NCI-H1092 treated with DMSO at 0.1 percent for 48 hours (cell line): ENCODE data around the gene ZCWPW2.

Source experiments
- DNase-seq: peaks from one replicate; lab custom pipeline; 2025; lab: John Stamatoyannopoulos, UW

The ZCWPW2 gene

DNA sequence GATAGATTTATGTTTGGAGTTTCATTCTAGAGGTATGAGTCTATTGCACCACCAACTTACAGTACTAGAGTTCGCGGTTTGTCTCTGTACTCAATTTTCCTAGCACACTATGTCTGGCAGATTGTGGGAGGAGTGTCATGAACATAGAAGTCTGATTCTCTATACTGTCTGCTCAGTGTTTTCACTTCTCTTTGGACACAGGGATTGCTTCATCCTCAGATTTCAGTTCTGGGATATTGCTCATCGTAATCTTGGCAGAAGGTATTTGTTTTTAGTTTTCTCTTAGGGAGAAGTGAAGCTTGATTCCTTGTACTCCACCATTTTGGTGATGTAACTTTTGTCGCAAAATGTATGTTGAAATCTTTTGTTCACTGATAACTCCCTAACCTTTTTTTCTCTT is 27.9 kb downstream of the ZCWPW2 start:
- no peak for DNase-seq

DNA sequence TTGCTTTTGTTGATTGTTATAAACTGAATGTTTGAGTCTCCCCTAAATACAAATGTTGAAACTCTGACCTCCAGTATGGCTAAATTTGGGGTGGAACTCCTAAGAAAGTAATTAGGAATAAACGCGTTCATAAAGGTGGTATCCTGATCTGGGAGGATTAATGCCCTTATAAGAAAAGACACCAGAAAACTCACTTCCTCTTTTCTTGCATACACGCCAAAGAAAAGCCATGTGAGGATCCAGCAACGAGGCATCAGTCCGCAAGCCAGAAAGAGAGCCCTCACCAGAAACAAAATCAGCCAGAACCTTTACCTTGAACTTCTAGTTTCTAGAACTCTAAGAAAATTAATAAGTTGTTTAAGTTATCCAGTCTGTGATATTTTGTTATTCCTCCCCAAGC is 37.5 kb downstream of the ZCWPW2 start:
- no peak for DNase-seq

DNA sequence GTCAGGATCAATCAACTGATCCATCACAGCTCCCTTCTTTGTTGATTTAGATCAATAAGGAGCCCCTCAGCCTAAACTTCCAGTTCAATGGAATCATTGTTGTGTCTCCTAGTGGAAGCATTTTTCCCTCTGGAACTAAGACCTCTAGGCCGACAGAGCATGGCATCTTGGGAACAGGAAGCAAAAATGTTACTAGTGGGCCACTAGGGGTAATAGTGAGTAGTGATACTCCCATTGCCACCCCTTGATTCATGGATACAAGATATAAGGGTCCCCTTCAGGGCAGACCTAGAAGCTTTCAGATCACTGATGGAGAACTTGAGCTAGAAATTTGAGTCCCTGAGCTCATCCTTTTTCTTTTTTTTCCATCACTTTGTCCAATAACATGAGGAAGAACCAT is 40.5 kb downstream of the ZCWPW2 start:
- DNase-seq: no peak

DNA sequence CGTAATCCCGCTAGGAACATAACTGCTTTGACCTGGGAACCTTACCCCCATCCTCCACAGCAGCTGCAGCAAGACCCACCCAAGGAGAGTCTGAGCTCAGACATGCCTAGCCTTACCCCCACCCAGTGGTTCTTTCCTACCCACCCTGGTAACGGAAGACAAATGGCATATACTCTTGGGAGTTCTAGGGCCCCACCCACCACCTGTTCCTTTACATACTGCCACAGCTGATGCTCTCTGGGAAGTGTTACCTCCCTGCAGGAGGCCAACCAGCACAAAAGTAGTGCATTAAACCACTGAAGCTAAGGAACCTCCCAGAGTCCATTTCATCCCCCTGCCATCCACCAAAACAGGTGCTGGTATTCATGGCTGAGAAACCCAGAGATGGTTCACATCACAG is 50.7 kb downstream of the ZCWPW2 start:
- no peak for DNase-seq

DNA sequence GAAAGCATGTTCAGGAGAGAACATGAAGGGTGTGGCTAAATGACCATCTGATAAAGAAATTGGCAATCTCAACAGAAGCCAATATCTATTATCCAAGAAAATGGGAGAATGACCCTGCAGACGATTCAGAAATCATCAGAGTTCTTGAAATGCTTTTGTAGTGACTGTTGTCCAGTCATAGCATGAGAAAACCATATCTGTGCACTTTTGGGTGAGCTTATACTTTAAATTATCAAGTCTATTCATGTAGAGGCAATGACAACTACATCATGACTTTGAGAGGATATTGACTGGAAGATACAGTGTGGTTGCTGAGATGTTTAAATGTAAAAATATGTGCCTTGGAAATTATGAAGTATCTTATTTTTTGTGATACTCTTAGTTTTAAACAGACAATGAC is 57.7 kb downstream of the ZCWPW2 start:
- DNase-seq: no peak

DNA sequence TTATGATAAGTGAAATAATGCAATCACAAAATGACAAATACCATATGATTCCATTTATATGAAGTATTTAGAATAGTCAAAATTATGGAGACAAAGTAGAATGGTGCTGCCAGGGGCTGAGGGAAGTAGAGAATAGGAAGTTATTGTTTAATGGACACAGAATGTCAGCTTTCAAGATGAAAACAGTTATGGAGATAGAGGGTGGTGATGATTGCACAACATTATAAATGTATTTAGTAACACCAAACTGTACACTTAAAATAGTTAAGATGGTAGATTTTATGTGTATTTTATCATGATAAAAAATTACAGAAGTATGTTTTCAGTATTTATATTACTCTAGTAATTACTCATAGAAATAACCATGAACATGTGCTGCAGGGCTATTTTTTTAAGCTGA is 100.9 kb downstream of the ZCWPW2 start:
- DNase-seq: no peak

DNA sequence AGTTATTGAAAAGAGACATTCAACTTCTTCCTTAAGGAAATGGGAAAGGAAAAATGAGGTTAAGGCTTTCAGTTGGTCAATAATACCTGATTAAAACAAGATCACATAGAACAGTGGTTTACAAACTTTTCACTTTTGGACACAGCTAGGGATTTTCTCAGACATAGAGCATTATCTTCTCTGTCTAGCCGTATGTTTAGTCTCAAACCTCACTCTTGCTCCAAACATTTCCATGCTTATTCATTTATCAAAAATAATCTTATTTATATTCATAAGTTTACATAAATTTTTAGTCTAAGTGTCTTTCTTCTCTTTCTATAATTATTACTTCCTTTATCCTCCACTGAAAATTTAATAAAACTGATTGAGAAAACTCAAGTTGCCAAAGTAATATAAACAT is 114.3 kb downstream of the ZCWPW2 start:
- no peak for DNase-seq

DNA sequence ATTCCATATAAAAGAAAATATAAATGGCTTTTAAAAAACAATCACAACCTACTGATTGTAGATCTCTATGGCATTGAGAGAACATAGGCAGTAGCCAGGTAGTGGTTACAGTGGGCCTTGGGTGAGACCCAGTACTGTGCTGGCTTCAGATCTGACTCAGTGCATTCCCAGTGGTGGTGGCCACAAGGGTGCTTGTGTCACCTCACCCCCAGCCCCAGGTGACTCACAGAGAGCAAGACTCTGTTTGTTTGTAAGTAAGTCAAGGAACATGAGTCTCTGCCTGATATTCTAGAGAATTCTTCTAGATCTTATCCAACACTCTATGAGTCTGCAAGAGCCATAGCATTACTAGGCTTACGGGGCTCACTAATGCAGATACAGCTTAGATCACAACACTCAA is 118.9 kb downstream of the ZCWPW2 start:
- DNase-seq: no peak

DNA sequence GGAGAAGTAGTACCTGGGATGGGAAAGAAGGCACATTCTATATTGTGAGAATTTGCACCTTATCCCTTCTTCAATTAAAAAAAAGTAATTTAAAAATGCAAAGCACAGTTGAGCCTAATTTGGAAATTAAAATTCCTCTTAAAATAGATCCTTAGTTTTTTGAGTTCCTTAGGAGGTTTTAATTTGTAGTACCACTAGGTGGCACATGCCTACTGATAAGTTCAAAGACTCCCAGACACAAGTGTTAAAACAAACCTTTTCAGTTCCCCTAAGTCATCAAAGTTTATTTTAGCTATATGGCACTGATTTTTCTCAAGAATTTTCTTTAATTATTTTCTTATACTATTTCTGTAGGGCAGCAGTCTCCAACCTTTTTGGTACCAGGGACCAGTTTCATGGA is 127.7 kb downstream of the ZCWPW2 start:
- peak; percentile 43 for DNase-seq

DNA sequence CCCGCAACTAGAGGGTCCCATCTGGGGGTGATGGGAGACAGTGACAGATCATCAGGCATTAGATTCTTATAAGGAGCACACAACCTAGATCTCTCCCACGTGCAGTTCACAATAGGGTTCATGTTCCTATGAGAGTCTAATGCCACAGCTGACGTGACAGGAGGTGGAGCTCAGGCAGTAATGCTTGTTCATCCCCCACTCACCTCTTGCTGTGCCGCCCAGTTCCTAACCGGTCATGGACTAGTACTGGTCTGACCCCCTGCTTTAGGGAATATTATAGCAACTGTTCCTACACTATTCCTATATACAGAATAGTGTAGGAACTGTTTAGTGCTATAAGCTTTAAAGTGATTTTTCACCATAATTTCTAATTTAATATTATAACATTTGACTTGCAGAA is 128.2 kb downstream of the ZCWPW2 start:
- no peak for DNase-seq

DNA sequence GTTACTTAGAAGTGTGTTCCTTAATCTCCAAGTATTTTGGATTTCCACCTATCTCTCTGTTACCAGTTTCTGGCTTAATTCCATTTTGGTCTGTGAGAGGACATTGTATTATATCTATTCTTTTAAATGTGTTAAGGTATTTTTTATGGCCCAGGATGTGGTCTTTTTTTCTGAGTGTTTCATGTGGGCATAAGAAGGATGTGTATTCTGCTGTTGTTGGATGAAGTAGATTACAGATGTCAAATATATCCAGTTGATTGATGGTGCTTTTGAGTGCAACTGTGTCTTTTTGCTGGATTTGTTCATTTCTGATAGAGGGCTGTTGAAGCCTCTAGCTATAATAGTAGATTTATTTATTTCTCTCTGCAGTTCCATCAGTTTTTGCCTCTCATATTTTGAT is 136.6 kb downstream of the ZCWPW2 start:
- no peak for DNase-seq

DNA sequence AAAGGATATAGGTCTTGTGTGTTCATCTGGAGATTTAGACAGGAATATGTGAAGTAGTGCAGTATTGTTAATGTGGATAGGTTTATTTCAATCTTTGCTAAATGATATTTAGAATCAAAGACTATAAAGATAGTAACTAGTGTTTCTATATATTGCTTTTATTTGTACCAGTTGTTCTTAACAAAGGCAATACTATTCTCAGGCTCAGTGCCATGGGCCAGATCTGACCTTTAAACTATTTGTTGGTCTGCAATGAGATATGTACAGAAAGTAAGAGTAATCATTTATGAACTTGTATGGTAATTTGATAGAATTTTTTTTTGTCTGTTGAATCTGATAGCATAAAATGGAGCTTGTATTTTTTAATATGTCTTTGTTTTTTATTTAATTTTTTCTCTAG is 146.8 kb downstream of the ZCWPW2 start:
- no peak for DNase-seq

DNA sequence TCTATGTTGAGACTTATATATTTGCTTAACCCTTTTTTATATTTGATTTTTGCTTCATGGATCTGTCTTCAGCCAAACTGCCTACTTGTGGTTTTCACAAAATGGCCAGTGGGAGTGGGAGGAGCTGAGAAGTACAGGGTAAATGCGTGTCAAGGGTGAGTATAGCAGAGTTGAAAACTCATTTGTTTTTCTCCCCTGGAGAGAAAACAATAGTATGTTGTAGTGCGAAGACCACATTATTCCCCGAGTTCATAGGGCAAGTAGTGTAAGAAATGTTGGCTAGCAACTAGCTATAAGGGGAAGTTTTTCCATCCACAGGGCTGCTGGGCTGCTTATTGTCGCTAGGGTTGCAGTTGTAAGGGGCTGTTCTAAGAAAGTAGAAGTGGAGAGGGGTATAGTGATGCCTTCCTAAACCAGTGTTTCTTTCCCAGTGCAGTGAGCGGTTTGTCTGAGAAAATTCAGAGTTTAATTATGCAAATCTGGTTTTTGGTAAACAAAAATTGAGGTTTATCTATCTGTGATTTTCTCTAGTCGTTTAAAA is 153.9 kb downstream of the ZCWPW2 start:
- no peak for DNase-seq

DNA sequence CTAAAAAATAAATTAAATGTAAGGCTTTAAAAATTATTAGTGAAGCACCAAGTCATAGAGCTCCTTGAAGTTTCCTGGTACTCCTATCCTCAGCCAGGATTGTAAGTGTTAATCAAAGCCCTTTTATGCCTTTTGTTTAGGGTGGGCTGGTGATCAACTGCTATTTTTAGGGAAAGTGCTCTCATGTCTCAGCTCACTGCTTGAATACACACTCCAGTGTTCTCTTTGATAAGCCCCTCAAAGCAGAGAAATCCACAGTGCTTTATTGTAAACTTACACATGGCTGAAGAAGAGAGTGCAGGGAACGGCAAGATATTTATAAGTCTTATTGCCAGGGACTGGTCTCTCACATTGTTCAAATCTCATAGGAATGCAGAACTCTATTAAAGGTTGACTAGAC is 156.5 kb downstream of the ZCWPW2 start:
- DNase-seq: peak; percentile 20

DNA sequence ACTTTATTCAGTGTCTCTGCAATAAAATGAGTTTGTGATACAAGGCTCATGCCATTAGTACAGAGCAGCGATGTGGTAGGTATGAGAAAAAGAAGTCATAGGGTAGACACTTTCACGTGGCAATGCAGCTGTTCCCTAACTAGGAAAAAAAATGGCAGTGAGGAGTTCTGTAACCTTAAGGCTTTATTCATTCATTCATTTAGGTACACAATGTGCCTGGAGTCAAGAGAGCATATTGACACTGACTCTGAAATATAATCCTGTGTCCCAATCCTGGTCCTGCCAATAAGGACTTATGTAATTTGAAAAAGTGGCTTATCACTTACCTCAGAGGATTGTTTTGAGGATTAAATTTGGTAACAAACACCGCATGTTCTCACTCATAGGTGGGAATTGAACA is 173.1 kb downstream of the ZCWPW2 start:
- DNase-seq: no peak

DNA sequence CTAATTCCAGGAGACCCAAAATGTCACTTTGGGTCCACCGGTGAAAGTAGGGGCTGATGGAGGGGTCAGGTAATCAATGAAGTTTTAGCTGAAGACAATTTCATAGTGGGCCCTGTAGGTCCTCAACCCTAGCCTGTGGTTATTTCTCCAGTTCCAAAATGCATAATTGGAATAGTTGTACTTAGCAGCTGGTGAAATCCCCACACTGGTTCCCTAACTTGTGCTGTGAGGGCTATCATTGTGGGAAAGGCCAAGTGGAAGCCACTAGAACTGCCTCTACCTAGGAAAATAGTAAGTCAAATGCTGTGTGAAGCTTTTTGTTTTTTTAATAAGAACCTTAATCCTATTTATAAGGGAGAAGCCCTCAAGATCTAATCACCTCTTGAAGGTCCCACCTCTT is 193.8 kb downstream of the ZCWPW2 start:
- DNase-seq: no peak

DNA sequence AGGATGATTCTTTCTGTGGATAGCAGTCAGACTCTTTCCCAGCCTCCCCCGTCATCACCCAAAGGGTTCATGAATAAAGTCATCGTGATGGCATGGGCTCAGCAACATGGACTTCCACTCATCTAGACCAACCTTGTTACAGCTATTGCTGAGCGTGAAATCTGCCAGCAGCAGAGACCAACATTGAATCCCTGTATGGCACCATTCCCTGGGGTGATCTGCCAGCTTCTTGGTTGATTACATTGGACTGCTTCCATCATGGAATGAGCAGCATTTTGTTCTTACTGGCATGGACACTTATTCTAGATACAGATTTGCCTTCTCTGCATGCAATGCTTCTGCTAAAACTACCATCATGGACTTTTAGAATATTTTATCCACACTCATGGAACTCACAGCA is 195.7 kb downstream of the ZCWPW2 start:
- DNase-seq: peak; percentile 8

DNA sequence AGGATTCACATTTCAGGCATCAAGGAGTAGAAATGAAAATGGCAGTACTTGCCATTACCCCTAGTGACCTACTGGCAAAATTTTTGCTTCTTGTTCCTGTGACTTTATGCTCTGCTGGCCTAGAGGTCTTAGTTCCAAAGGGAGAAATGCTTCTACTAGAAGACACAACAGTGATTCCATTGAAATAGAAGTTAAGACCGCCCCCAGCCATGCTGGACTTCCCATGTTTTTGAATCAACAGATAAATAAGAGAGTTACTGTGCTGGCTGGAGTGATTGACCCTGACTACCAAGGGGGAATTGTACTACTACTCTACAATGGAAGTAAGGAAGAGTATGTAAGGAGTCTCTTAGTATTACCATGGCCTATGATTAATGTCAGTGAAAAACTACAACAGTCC is 196.3 kb downstream of the ZCWPW2 start:
- no peak for DNase-seq

DNA sequence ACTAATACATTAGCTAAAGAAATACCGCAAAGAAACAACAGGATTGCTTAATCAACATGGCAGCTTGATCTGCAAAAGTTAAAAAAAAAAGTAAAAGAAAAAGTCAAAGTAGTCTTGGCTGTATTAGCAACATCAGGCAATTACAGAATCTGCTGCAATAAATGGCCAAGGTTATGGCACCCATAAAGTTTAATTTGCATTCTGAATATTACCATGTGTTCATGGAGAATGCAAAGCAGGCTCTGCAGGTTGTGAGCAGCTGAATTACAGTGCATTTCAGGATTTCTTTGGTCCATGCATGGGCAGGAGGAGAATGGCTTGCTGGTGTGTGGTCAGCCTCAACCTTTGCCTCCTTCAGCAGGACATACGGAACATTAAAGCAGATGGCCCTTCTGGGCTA is 199.2 kb downstream of the ZCWPW2 start:
- no peak for DNase-seq

DNA sequence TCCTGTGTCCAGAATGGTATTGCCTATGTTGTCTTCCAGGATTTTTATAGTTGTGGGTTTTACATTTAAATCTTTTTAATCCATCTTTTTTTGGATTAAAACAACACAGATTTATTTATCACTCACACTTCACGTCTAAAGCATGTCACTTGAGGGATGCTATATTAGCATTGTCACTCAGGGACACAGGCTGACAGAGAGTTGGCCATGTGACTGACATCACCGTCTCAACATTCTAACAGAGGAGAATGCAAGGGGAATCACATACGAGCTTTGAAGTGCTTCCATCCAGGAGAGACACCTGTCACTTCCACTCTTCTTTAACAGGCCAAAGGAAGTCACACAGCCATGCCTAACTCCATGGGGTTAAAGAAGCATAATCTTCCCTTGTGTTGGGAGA is 204.7 kb downstream of the ZCWPW2 start:
- DNase-seq: no peak

DNA sequence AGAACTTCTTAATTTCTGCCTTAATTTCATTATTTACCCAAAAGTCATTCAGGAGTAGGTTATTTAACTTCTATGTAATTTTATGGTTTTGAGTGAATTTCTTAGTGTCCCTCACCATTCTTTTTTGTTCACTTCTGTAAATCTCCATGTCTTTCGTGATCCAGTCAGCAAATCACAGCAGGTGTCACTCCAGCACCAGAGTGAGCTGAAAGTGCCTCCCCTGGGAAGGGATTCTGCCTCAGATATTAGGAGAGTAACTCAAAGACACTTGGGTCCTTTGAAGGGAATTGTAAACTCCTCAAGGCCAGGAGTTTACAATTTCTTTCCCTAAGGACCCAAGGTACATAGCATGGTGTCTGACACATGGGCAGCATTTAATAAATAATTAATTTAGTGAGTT is 207.7 kb downstream of the ZCWPW2 start:
- no peak for DNase-seq

DNA sequence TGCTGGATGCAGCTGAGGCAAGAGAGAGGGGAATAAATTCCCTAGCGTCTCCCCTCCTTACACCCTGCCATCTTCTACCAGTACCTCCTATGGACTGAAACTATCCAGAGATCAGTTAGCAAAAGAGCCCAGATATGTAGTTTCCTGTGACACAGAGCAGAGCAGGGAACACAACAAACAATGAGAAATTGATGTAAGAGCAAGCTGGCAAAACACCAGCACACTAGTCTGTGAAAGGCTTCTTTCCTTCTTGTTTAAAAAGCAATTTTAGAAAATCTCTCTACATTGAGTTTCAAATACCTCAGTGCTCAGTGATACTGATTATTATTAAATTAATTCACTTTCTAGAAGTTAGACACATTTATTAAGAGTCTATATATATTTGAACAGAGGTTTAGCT is 215.7 kb downstream of the ZCWPW2 start:
- no peak for DNase-seq

DNA sequence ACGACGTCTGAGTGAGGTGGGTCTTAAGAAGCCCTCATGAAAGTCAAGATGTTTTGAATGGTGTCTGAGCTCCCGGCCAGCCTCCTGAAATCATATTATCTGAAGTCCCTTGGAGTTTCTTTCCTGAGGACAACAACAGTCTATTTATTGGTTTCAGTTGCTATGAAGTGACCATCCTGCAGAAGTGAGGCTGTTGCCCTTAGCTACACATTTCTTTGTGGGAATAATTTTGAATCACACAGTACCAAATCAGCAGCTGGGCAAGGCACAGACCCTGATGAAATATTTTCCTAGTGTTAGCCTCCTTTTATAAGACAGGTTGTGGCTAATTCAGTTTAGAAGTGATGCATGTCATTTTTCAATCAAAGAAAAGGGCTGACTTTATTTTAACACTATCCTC is 220.8 kb downstream of the ZCWPW2 start:
- no peak for DNase-seq

DNA sequence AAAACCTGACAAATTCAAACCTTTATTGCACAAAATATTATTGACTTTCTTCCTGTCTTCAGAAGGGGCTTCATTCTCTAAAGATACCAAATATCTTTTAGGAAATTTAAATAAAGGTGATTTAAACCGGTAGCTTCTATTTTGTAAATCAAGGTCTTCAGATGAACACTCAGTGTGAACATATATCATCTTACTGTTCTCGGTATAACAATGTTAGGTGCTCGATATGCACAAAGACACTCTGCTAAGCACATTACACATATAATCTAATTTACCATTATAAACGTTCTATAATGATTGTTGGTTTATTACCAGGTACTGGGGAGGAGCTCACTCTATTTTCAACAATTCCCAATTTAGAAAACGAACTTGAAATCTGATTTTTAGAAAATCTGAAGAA is 225.5 kb downstream of the ZCWPW2 start:
- no peak for DNase-seq

DNA sequence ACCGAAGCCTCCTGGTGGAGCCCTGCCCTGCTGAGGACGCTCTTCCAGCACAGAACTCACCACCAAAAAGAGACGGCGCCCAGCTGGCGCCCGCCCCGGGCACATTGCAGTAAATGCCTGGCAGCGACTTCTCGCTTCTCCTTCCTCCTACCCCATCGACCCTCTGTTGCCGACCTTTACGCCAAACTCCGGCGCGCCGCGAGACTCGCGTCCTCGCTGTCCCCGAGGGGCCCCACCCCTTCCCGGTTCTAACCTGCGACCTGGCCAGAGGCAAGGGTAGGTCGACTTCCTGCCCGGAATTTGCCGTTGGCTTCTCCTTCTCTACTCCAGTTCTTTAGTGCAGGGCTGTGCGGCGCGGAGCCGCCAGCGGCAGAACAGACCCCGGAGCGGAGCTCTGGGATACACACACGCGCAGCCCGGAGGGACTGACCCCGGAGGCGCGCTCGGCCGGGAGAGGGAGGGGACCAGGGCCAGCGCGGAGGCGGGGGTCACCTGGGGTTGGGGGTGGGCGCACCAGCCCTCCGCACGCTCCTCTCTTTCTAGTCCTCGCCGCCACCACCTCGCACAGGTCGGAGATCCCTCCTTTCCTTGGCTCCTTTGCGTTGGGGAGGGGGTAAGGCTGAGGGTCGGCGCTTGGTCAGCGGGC is 226.7 kb downstream of the ZCWPW2 start:
- peak; percentile 65 for DNase-seq
